Spleen (tissue), 7 donors: ENCODE measurements around the gene TACC3.

Source experiments
- POLR2A ChIP-seq, 3 donors: fragments of 450-650 bp; IDR thresholded peaks; one replicate each; pipeline ENCODE4 v1.5.1; 2017; ENCODE audit warnings: antibody characterized with exemption in 3 of 3, mild to moderate bottlenecking in 1 of 3
- POLR2AphosphoS5 ChIP-seq, 3 donors: sonication (generic); formaldehyde crosslinking; IDR thresholded peaks; one replicate each; pipeline ENCODE4 v1.5.1; 2017; ENCODE audit warnings: antibody characterized with exemption in 3 of 3
- TF ChIP-seq, protein P1 (sequence below), 11 experiments: fragments of 200-600 bp in 7 of 11; fragments of 450-650 bp in 4 of 11; sonication (generic) in 4 of 11; IDR thresholded peaks in 8 of 11; conservative IDR thresholded peaks in 3 of 11; 1 replicate in 7 of 11; 2 replicates in 4 of 11; pipeline versions ENCODE4 v1.4.0 to v1.8.0; 2016 to 2021; ENCODE audit warnings: antibody characterized with exemption in 11 of 11, inconsistent platforms in 4 of 11, mild to moderate bottlenecking in 1 of 11
- donor health status: DM: no; HTN: no; CAD: no; lungs with moderate emphysema.
- donor health status: DM: no; HTN: no; CAD: no.
- donor health status: DM: no; HTN: no; CAD: no.

- TF ChIP-seq, protein P1, sequence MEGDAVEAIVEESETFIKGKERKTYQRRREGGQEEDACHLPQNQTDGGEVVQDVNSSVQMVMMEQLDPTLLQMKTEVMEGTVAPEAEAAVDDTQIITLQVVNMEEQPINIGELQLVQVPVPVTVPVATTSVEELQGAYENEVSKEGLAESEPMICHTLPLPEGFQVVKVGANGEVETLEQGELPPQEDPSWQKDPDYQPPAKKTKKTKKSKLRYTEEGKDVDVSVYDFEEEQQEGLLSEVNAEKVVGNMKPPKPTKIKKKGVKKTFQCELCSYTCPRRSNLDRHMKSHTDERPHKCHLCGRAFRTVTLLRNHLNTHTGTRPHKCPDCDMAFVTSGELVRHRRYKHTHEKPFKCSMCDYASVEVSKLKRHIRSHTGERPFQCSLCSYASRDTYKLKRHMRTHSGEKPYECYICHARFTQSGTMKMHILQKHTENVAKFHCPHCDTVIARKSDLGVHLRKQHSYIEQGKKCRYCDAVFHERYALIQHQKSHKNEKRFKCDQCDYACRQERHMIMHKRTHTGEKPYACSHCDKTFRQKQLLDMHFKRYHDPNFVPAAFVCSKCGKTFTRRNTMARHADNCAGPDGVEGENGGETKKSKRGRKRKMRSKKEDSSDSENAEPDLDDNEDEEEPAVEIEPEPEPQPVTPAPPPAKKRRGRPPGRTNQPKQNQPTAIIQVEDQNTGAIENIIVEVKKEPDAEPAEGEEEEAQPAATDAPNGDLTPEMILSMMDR (IDR thresholded peaks at IDR 0.05 in 8 of 11, conservative IDR thresholded peaks at IDR 0.05 in 3 of 11): no peak
- TF ChIP-seq POLR2A (IDR thresholded peaks at IDR 0.05): no peak
- no peak for TF ChIP-seq POLR2AphosphoS5 (IDR thresholded peaks at IDR 0.05)
Measured at GRCh38 chr4:1730532-1731135, 9.3 kb downstream of the TACC3 start.
